ENCODE data around the gene NIPSNAP2. TPM values are rescaled to one million over a fixed set of nuclear protein-coding genes. Genes with fewer than 3 reads are reported as not detected.

Gene NIPSNAP2
- total and polyA plus RNA-seq, 2 of the 13 experiments (the other 11 are each of a cell fraction or from before 2014, with no cell fraction given) = 40.3 to 61.5 TPM

GRCh38 chr7:55931421-55932151 is 32.8 kb upstream of the NIPSNAP2 start:
- Histone ChIP-seq H3K27me3 (ENCODE audit: control insufficient read depth in 1 of 2, insufficient read depth in 2 of 2, low read length in 2 of 2) (no peaks in the 10 kb centered on the region), H3K4me3 (replicated peaks in 1 of 3; ENCODE audit: insufficient read depth in 1 of 3, low read depth in 2 of 3, low read length in 3 of 3) (no peak overlapping the region), H3K79me2 (ENCODE audit: insufficient read depth, low read length) (no peaks in the 10 kb centered on the region), H3K4me1 (ENCODE audit: insufficient read depth, low read length) (peaks cover 10% of the 10 kb centered on the region), H2AFZ (ENCODE audit: low read length) (peak overlapping the region; percentile 40), H3K4me2 (ENCODE audit: low read depth, low read length) (peak overlapping the region; percentile 39), H3K9ac (ENCODE audit: insufficient read depth, low read depth, low read length) (no peak overlapping the region), H3K27ac (ENCODE audit: extremely low read length, insufficient read depth, low read length) (no peak overlapping the region), H3K36me3 (replicated peaks in 1 of 2; ENCODE audit: control insufficient read depth in 1 of 2, insufficient read depth in 2 of 2, low read length in 2 of 2) (no peaks in the 10 kb centered on the region), H4K20me1 (ENCODE audit: insufficient read depth, low read length) (no peaks in the 10 kb centered on the region), H3K9me3 (ENCODE audit: low read length) (no peaks in the 10 kb centered on the region; the same call in 1 of the 2 replicates)
- FAIRE-seq (peak; percentile 49), DNase-seq (ENCODE audit: low spot score) (peak; percentile 18), ATAC-seq (peak; percentile 82)
- no TSS peak for BruUV-seq (replicated peaks)
- in situ Hi-C loops (cut with HindIII; ENCODE audit: extremely low pct_ligation_motif_present, low pct_unique_long_range_greater_than_20kb) (no loop called here), intact Hi-C loops (cut with micrococcal nuclease; ENCODE audit: unreplicated experiment) (no loop called here)
- ChIA-PET CTCF (ENCODE audit: low intra/inter-chr PET ratio, low total read pairs) (no interaction called here), POLR2A (no interaction called here)
- WGBS (ENCODE audit: low lambda C conversion rate) = 65% methylated on average over 4 of the region's 5 CpGs
- TF ChIP-seq ZNF512 (CRISPR knock-in tag; IDR thresholded peaks at IDR 0.05) = peak; percentile 94
- no peak for TF ChIP-seq GZF1 (CRISPR knock-in tag; IDR thresholded peaks at IDR 0.05)
- TF ChIP-seq HNRNPK (IDR thresholded peaks at IDR 0.05; ENCODE audit: low read depth, low read length, poor library complexity, severe bottlenecking) = peak; percentile 45
- peak; percentile 17; the same call in 1 of the 2 replicates for TF ChIP-seq ZNF644 (CRISPR knock-in tag; IDR thresholded peaks at IDR 0.05; ENCODE audit: low read depth)
- TF ChIP-seq ARNTL (CRISPR knock-in tag; IDR thresholded peaks at IDR 0.05) = no peak
- no peak for TF ChIP-seq ZNF256 (CRISPR knock-in tag; conservative IDR thresholded peaks at IDR 0.05)
- no peak for TF ChIP-seq THAP8 (CRISPR knock-in tag; IDR thresholded peaks at IDR 0.05; ENCODE audit: borderline replicate concordance)
- TF ChIP-seq NFYC (CRISPR knock-in tag; IDR thresholded peaks at IDR 0.05) = 0 out of 2 replicates have a peak, but pooled peaks have one; percentile 21
- no peak for TF ChIP-seq ZNF362 (CRISPR knock-in tag; IDR thresholded peaks at IDR 0.05; ENCODE audit: borderline replicate concordance)
- 0 out of 2 replicates have a peak, but pooled peaks have one; percentile 29 for TF ChIP-seq HNF4G (IDR thresholded peaks at IDR 0.05; ENCODE audit: borderline replicate concordance, low read depth, low read length)
- TF ChIP-seq HNF4G (CRISPR knock-in tag; IDR thresholded peaks at IDR 0.05; ENCODE audit: borderline replicate concordance, low read depth) = no peak
- no peak for TF ChIP-seq IRX3 (CRISPR knock-in tag; IDR thresholded peaks at IDR 0.05; ENCODE audit: borderline replicate concordance, low read depth)
- TF ChIP-seq ZMYM4 (CRISPR knock-in tag; IDR thresholded peaks at IDR 0.05) = peak; percentile 41; the same call in 1 of the 2 replicates
- peak; percentile 69 for TF ChIP-seq HNF4A (CRISPR knock-in tag; IDR thresholded peaks at IDR 0.05)
- TF ChIP-seq CBX2 (IDR thresholded peaks at IDR 0.05; ENCODE audit: low read depth, low read length) = no peak
- TF ChIP-seq CBX2 (CRISPR knock-in tag; IDR thresholded peaks at IDR 0.05; ENCODE audit: low read depth) = no peak
- TF ChIP-seq PITX1 (CRISPR knock-in tag; IDR thresholded peaks at IDR 0.05) = no peak
- no peak for TF ChIP-seq MNT (IDR thresholded peaks at IDR 0.05)
